Endothelial cell of umbilical vein (primary cell): Measurements from ENCODE around the gene ILKAP. TPM values are rescaled to one million over a fixed set of nuclear protein-coding genes. Genes with fewer than 3 reads are reported as not detected.

ENCODE experiments used
- BruUV-seq: library from RNA; stranded (reverse); fragments of 400-500 nt; replicated peaks from 2 replicates; lab custom pipeline; 2021; lab: Mats Ljungman, UMichigan
- CTCF ChIA-PET: fragments of 300-600, 350-600 bp; sonication (Branson Sonifier 250); formaldehyde crosslinking; loops from one replicate; lab custom pipeline; 2021; ENCODE audit warnings: antibody characterized with exemption, inconsistent platforms; lab: Charles Lee
- POLR2A ChIA-PET: fragments of 300-600, 350-600 bp; sonication (Branson Sonifier 250); formaldehyde crosslinking; loops from one replicate; lab custom pipeline; 2021; ENCODE audit warnings: antibody characterized with exemption, inconsistent platforms; lab: Charles Lee
- DNase-seq: peaks from one replicate; pipeline ENCODE4 v3.0.0-alpha.2; 2011; ENCODE audit warnings: low read depth, low spot score
- FAIRE-seq: peaks from 2 replicates; lab custom pipeline; 2011; peaks lifted over from hg19 to GRCh38; lab: Jason Lieb, UNC
- H2AFZ ChIP-seq: 2 replicates; pipeline ENCODE4 v1.6.0; 2012; ENCODE audit warnings: low read depth, low read length, control low read depth, inconsistent platforms
- H3K27ac ChIP-seq: 2 replicates; pipeline ENCODE4 v1.5.1; 2011; ENCODE audit warnings: low read depth, mild to moderate bottlenecking, control low read depth, low read length, moderate library complexity; ENCODE audit not compliant: insufficient read depth
- H3K27me3 ChIP-seq, 2 experiments: 2 replicates each; pipeline versions ENCODE4 v1.6.0 to v1.6.1; 2011; ENCODE audit warnings: low read length in 2 of 2, mixed read lengths in 1 of 2; ENCODE audit not compliant: control insufficient read depth in 2 of 2, insufficient read depth in 2 of 2
- H3K36me3 ChIP-seq, 2 experiments: 2 replicates in 1 of 2; 3 replicates in 1 of 2; pipeline ENCODE4 v1.5.1; 2011; ENCODE audit warnings: low read length in 2 of 2, mild to moderate bottlenecking in 1 of 2, moderate library complexity in 1 of 2; ENCODE audit not compliant: control insufficient read depth in 2 of 2, insufficient read depth in 2 of 2; ENCODE audit errors: extremely low read depth in 1 of 2
- H3K4me1 ChIP-seq: 3 replicates; pipeline ENCODE4 v1.5.1; 2011; ENCODE audit warnings: mild to moderate bottlenecking, low read length; ENCODE audit not compliant: control insufficient read depth, insufficient read depth; ENCODE audit errors: extremely low read depth
- H3K4me2 ChIP-seq: 2 replicates; pipeline ENCODE4 v1.6.1; 2011; ENCODE audit warnings: low read length, control low read depth, mixed read lengths; ENCODE audit not compliant: insufficient read depth
- H3K4me3 ChIP-seq, 3 experiments: fragments of 200-600 bp in 1 of 3; sonication (generic), shearing (Covaris generic) in 1 of 3; replicated peaks in 1 of 3; 2 replicates each; pipeline ENCODE4 v1.5.1; 2011 to 2016; ENCODE audit warnings: control low read depth in 3 of 3, low read length in 3 of 3, mild to moderate bottlenecking in 2 of 3, inconsistent platforms in 1 of 3, low read depth in 1 of 3, moderate library complexity in 1 of 3; ENCODE audit not compliant: insufficient read depth in 1 of 3
- H3K79me2 ChIP-seq: 2 replicates; pipeline ENCODE4 v1.6.0; 2012; ENCODE audit warnings: low read length, inconsistent platforms; ENCODE audit not compliant: control insufficient read depth, insufficient read depth
- H3K9ac ChIP-seq: replicated peaks from 2 replicates; pipeline ENCODE3; 2011; ENCODE audit warnings: low read length, control low read depth; ENCODE audit not compliant: insufficient read depth; ENCODE audit errors: extremely low read depth
- H3K9me1 ChIP-seq: replicated peaks from 3 replicates; pipeline ENCODE4 v1.6.0; 2011; ENCODE audit warnings: mild to moderate bottlenecking, low read length; ENCODE audit not compliant: control insufficient read depth, insufficient read depth; ENCODE audit errors: extremely low read depth
- H3K9me3 ChIP-seq: replicated peaks from 2 replicates; pipeline ENCODE4 v1.5.1; 2012; ENCODE audit warnings: low read length, inconsistent platforms; ENCODE audit not compliant: control insufficient read depth, insufficient read depth
- H4K20me1 ChIP-seq: replicated peaks from 2 replicates; pipeline ENCODE3; 2011; ENCODE audit warnings: mild to moderate bottlenecking, low read length; ENCODE audit not compliant: control insufficient read depth, insufficient read depth; ENCODE audit errors: extremely low read depth
- EZH2 ChIP-seq: IDR thresholded peaks from 2 replicates; pipeline ENCODE4 v1.6.1; 2012; ENCODE audit warnings: borderline replicate concordance, low read depth, mild to moderate bottlenecking, moderate library complexity, low read length, inconsistent platforms; ENCODE audit not compliant: severe bottlenecking
- FOS ChIP-seq: IDR thresholded peaks from 2 replicates; pipeline ENCODE4 v1.6.1; 2011; ENCODE audit warnings: mild to moderate bottlenecking, low read length, moderate library complexity, borderline replicate concordance; ENCODE audit not compliant: insufficient read depth
- GATA2 ChIP-seq: IDR thresholded peaks from 2 replicates; pipeline ENCODE4 v1.7.0; 2011; ENCODE audit warnings: low read depth, mild to moderate bottlenecking, moderate library complexity, mixed read lengths, low read length; ENCODE audit not compliant: insufficient read length, insufficient read depth
- JUN ChIP-seq: IDR thresholded peaks from 2 replicates; pipeline ENCODE4 v1.6.1; 2011; ENCODE audit warnings: borderline replicate concordance, low read depth; ENCODE audit not compliant: insufficient read length, insufficient read depth
- MAX ChIP-seq: IDR thresholded peaks from 2 replicates; pipeline ENCODE4 v1.6.1; 2011; ENCODE audit not compliant: insufficient read depth, insufficient read length
- MYC ChIP-seq: IDR thresholded peaks from one replicate; pipeline ENCODE4 v1.6.1; 2011; ENCODE audit warnings: mild to moderate bottlenecking, low read depth, low read length
- POLR2A ChIP-seq: IDR thresholded peaks from 2 replicates; pipeline ENCODE4 v1.6.1; 2012; ENCODE audit warnings: low read depth, mild to moderate bottlenecking, control low read depth, low read length
- POLR2AphosphoS5 ChIP-seq: IDR thresholded peaks from 2 replicates; pipeline ENCODE4 v1.6.1; 2012; ENCODE audit warnings: low read depth, mild to moderate bottlenecking, control low read depth, low read length, moderate library complexity; ENCODE audit not compliant: insufficient read depth
- dilution Hi-C: fragments of 300-500 bp; cut with MboI; formaldehyde crosslinking; loops from one replicate; pipeline ENCODE4 v1.15.0; 2019; ENCODE audit warnings: low sequenced_read_pairs; ENCODE audit not compliant: extremely low pct_ligation_motif_present
- intact Hi-C: fragments of 100-400 bp; cut with micrococcal nuclease; formaldehyde crosslinking; loops from one replicate; pipeline ENCODE4 v1.10.0; 2022
- polyA plus RNA-seq, 4 experiments: library from polyadenylated mRNA; depleted of rRNA in 3 of 4; stranded (reverse) in 3 of 4; unstranded in 1 of 4; fragments of >200 nt; gene quantifications; 2 replicates each; pipeline versions ENCODE4 v1.2.1 to v1.2.3, GENCODE V29; 2011 to 2012; ENCODE audit warnings: missing spikeins in 1 of 4
- total RNA-seq: library from RNA; stranded (reverse); gene quantifications from 2 replicates; pipeline ENCODE4 v1.2.3, GENCODE V29; 2021
- TF ChIP-seq, protein P1 (sequence below), 2 donors: IDR thresholded peaks; 1 replicate in 1 of 2; 2 replicates in 1 of 2; pipeline ENCODE4 v1.5.1; 2011; ENCODE audit warnings: low read length in 2 of 2, mild to moderate bottlenecking in 2 of 2, moderate library complexity in 2 of 2, control low read depth in 1 of 2, inconsistent platforms in 1 of 2, low read depth in 1 of 2; ENCODE audit not compliant: insufficient read depth in 1 of 2; ENCODE audit errors: extremely low read depth in 1 of 2

ILKAP gene
- total and polyA plus RNA-seq, 2 donors (not counting 3 experiments of a cell fraction or from before 2014, with no cell fraction given): 49.2 to 49.8 TPM

GRCh38 chr2:238252766-238253630 lies 49.5 kb upstream of the ILKAP start:
- no TSS peak for BruUV-seq
- dilution Hi-C loops: no loop called here
- POLR2A ChIA-PET: no interaction called here

More at GRCh38 chr2:238252766-238253630, 49.5 kb upstream of the ILKAP start:
- Histone ChIP-seq H3K27me3 (no peaks in the 10 kb centered on the region), H3K9ac (no peak overlapping the region), H3K27ac (no peak overlapping the region), H3K9me1 (no peaks in the 10 kb centered on the region), H3K79me2 (no peaks in the 10 kb centered on the region), H3K4me2 (no peak overlapping the region), H3K9me3 (no peaks in the 10 kb centered on the region), H4K20me1 (no peaks in the 10 kb centered on the region), H3K4me3 (no peak overlapping the region), H2AFZ (no peak overlapping the region), H3K4me1 (no peaks in the 10 kb centered on the region), H3K36me3 (peaks cover 0 to 3% of the 10 kb centered on the region in 2 experiments)
- no peak for FAIRE-seq
- intact Hi-C loops: loop anchor here (10.0 kb wide), 1 partner anchor 172 kb away; the partner anchor contains the start of gene ASB1
- TF ChIP-seq JUN: no peak
- TF ChIP-seq, protein P1, sequence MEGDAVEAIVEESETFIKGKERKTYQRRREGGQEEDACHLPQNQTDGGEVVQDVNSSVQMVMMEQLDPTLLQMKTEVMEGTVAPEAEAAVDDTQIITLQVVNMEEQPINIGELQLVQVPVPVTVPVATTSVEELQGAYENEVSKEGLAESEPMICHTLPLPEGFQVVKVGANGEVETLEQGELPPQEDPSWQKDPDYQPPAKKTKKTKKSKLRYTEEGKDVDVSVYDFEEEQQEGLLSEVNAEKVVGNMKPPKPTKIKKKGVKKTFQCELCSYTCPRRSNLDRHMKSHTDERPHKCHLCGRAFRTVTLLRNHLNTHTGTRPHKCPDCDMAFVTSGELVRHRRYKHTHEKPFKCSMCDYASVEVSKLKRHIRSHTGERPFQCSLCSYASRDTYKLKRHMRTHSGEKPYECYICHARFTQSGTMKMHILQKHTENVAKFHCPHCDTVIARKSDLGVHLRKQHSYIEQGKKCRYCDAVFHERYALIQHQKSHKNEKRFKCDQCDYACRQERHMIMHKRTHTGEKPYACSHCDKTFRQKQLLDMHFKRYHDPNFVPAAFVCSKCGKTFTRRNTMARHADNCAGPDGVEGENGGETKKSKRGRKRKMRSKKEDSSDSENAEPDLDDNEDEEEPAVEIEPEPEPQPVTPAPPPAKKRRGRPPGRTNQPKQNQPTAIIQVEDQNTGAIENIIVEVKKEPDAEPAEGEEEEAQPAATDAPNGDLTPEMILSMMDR (IDR thresholded peaks at IDR 0.05; ENCODE audit: extremely low read depth in 1 of 2, insufficient read depth in 1 of 2, low read depth in 1 of 2, low read length in 2 of 2): no peak
- TF ChIP-seq GATA2: no peak
- no peak for TF ChIP-seq FOS
- no peak for TF ChIP-seq POLR2AphosphoS5
- no peak for TF ChIP-seq POLR2A
- no peak for TF ChIP-seq MYC
- no peak for TF ChIP-seq MAX
- no peak for TF ChIP-seq EZH2
- no peak for DNase-seq
- CTCF ChIA-PET: interaction anchor here (6.0 kb wide), 1 partner anchor 11 kb away, joined by 43 read pairs; no protein-coding TSS in a partner anchor
